ENCODE results near the gene SPATA9. TPM values are rescaled to one million over a fixed set of nuclear protein-coding genes. Genes with fewer than 3 reads are reported as not detected.

Gene SPATA9
- total and polyA plus RNA-seq, 2 of the 8 experiments (the other 6 are each of a cell fraction or from before 2014, with no cell fraction given): not detected

DNA sequence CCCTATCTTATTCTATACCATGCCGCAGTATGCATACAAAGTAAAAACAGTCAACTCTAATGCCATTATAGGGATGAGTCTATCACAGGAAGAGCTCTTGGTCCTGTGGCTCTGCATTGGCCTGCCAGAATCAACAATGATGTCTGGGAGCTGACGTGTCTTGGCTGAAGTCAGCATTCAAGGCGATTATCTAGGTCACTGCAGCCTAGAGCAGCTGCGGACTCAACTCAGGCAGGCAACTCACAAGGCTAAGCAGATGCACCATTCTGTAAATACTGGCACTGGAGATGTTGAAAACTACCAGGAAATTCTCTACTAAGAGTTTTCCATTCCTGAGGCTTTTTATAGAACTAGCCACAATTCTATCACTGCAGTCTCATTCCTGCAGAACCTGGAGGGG lies 13.3 kb downstream of the SPATA9 start:
- Histone ChIP-seq H4K20me1 (replicated peaks in 1 of 2; ENCODE audit: control insufficient read depth in 1 of 2, insufficient read depth in 2 of 2, low read length in 2 of 2) (no peaks in the 10 kb centered on the region), H3K27ac (ENCODE audit: low read depth, low read length) (no peak overlapping the region), H2BK5ac (ENCODE audit: low read depth, low read length) (no peak overlapping the region), H3K23me2 (ENCODE audit: low read depth, low read length) (no peaks in the 10 kb centered on the region; the same call in 1 of the 2 replicates), H2BK12ac (ENCODE audit: low read depth, low read length) (no peak overlapping the region), H3K56ac (replicated peaks; ENCODE audit: insufficient read length, low read depth, low read length) (no peak overlapping the region), H3K9ac (replicated peaks in 1 of 4; ENCODE audit: extremely low read depth in 1 of 4, low read depth in 3 of 4, low read length in 3 of 4) (no peak overlapping the region), H3K27me3 (replicated peaks in 1 of 4; ENCODE audit: control insufficient read depth in 3 of 4, extremely low read depth in 1 of 4, insufficient read depth in 3 of 4, low read length in 3 of 4) (no peaks in the 10 kb centered on the region), H2BK20ac (ENCODE audit: low read length) (no peak overlapping the region), H3K9me3 (ENCODE audit: insufficient read depth in 2 of 2, low read depth in 1 of 2, low read length in 1 of 2) (no peaks in the 10 kb centered on the region), H3K79me1 (ENCODE audit: low read depth, low read length) (no peaks in the 10 kb centered on the region), H3K18ac (ENCODE audit: extremely low read depth, low read length) (no peak overlapping the region), H3K23ac (ENCODE audit: insufficient read length) (no peak overlapping the region), H4K5ac (ENCODE audit: insufficient read length, low read depth, low read length) (no peak overlapping the region), H3K14ac (ENCODE audit: insufficient read length) (no peak overlapping the region), H2BK15ac (ENCODE audit: low read length) (no peak overlapping the region), H2AK5ac (ENCODE audit: low read depth, low read length) (no peak overlapping the region), H3K4ac (replicated peaks; ENCODE audit: insufficient read length, low read depth, low read length) (no peak overlapping the region), H3K79me2 (ENCODE audit: control insufficient read depth in 1 of 2, insufficient read depth in 2 of 2, low read length in 2 of 2) (no peaks in the 10 kb centered on the region), H2BK120ac (replicated peaks; ENCODE audit: low read depth, low read length) (no peak overlapping the region), H3K4me3 (ENCODE audit: extremely low read depth in 1 of 4, insufficient read depth in 2 of 4, low read depth in 3 of 4, low read length in 4 of 4) (no peak overlapping the region), H2AFZ (ENCODE audit: low read length) (no peak overlapping the region), H3K4me2 (ENCODE audit: insufficient read depth in 1 of 2, low read depth in 2 of 2, low read length in 2 of 2) (no peak overlapping the region), H4K8ac (ENCODE audit: extremely low read depth, insufficient read depth, low read length) (no peak overlapping the region), H3K4me1 (replicated peaks in 1 of 4; ENCODE audit: control insufficient read depth in 3 of 4, insufficient read depth in 4 of 4, low read length in 3 of 4) (no peaks in the 10 kb centered on the region), H3K36me3 (ENCODE audit: control insufficient read depth in 2 of 4, insufficient read depth in 4 of 4, low read length in 3 of 4) (no peaks in the 10 kb centered on the region), H4K91ac (replicated peaks; ENCODE audit: insufficient read length, low read length) (no peak overlapping the region)
- POLR2A ChIA-PET (ENCODE audit: partially characterized antibody): no interaction called here
- 94% methylated on average over 4 of the region's 4 CpGs; no CpG with 5 or more reads in 1 of the 2 experiments for WGBS, 2 experiments (ENCODE audit: extremely low coverage in 1 of 2, insufficient coverage in 1 of 2, insufficient read length in 1 of 2, insufficient replicate concordance in 2 of 2, low coverage in 1 of 2, low lambda C conversion rate in 2 of 2, missing lambda C conversion rate in 1 of 2)
- TF ChIP-seq POLR2AphosphoS5 (IDR thresholded peaks at IDR 0.05; ENCODE audit: low read depth, low read length) (no peak), SP1 (IDR thresholded peaks at IDR 0.05; ENCODE audit: low read depth, low read length) (no peak), FOSL1 (IDR thresholded peaks at IDR 0.05; ENCODE audit: insufficient read depth, low read depth, low read length) (no peak), TEAD4 (IDR thresholded peaks at IDR 0.05; ENCODE audit: low read depth, low read length) (no peak), POLR2A (IDR thresholded peaks at IDR 0.05; ENCODE audit: control extremely low read depth in 1 of 2, low read depth in 2 of 2, low read length in 2 of 2) (no peak), CBX8 (IDR thresholded peaks at IDR 0.05; ENCODE audit: borderline replicate concordance, low read depth, low read length) (no peak), EZH2 (IDR thresholded peaks at IDR 0.05; ENCODE audit: low read depth, low read length, severe bottlenecking) (no peak), RNF2 (IDR thresholded peaks at IDR 0.05; ENCODE audit: borderline replicate concordance, low read depth, low read length, missing control alignments, poor library complexity, severe bottlenecking) (no peak), CBX5 (IDR thresholded peaks at IDR 0.05; ENCODE audit: low read depth, low read length) (no peak), ASH2L (IDR thresholded peaks at IDR 0.05; ENCODE audit: low read length) (no peak), TCF12 (IDR thresholded peaks at IDR 0.05; ENCODE audit: low read depth, low read length) (no peak), SUZ12 (IDR thresholded peaks at IDR 0.05; ENCODE audit: low read length) (no peak), SRF (IDR thresholded peaks at IDR 0.05; ENCODE audit: low read depth, low read length) (no peak), JUND (IDR thresholded peaks at IDR 0.05; ENCODE audit: low read length) (no peak), RFX5 (IDR thresholded peaks at IDR 0.05; ENCODE audit: borderline replicate concordance, low read depth, low read length) (no peak)
- CTCF ChIA-PET (ENCODE audit: partially characterized antibody): interaction anchor here (0.9 to 1.6 kb wide), 4 partner anchors 11 to 669 kb away, joined by 3 read pairs; no protein-coding TSS in a partner anchor
- DNase-seq (ENCODE audit: low read depth in 1 of 2, low spot score in 2 of 2): no peak
- no peak for FAIRE-seq
